Activated CD8-positive, alpha-beta memory T cell treated with anti-CD3 and anti-CD28 coated beads, Interleukin-2, amount 50 U/mL, for 1 hour (primary cell): ENCODE data around the gene FAM20C.

Experiments used
- DNase-seq: peaks from one replicate; pipeline ENCODE4 v3.0.0-alpha.2; 2020; ENCODE audit errors: extremely low read depth

The FAM20C gene

DNA sequence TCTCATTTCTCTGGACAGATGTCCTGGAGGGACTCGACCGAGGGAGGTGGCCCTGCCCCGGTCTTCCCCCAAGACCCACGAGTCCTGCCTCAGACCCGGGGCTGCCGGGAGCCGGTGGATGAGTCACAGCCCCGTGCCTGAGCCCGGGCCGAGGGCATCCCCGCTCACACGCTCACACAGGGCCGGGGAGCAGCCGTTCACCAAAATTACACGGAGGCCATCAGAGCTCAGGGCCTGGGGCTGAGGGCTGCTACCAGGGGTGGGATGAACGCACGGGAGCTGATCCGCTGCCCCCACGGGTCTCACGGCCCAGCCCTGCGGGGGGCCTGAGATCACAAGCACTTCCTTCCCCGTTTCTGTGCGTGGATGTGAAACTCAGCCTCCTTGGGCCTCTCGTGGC is 17.5 kb downstream of the FAM20C start:
- no peak for DNase-seq

DNA sequence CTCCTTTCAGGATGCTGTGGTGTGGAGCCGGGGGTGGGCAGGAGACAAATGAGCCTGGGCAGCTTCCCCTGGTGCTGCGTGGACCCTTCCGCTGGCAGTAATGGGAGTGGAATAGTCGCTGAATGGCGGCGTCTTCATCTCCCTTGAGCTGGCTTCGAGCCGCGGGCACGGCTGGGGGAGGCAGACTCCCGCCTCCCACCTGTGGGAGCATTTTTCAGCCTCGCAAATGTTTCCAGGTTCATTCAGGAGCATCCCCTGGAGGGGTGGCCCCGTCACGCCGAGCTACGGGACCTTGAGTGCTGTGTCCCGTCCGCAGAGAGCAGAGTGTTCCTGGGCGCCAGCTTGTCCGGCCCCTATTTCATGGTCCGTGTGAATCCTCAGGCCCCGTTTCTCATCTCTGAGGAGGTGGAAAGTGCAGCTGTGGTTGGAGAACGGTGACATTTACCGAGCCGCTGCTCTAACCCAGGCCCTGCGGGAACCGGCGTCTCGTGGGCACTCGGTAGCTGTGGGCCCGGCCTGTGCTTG is 18.1 kb downstream of the FAM20C start:
- no peak for DNase-seq

DNA sequence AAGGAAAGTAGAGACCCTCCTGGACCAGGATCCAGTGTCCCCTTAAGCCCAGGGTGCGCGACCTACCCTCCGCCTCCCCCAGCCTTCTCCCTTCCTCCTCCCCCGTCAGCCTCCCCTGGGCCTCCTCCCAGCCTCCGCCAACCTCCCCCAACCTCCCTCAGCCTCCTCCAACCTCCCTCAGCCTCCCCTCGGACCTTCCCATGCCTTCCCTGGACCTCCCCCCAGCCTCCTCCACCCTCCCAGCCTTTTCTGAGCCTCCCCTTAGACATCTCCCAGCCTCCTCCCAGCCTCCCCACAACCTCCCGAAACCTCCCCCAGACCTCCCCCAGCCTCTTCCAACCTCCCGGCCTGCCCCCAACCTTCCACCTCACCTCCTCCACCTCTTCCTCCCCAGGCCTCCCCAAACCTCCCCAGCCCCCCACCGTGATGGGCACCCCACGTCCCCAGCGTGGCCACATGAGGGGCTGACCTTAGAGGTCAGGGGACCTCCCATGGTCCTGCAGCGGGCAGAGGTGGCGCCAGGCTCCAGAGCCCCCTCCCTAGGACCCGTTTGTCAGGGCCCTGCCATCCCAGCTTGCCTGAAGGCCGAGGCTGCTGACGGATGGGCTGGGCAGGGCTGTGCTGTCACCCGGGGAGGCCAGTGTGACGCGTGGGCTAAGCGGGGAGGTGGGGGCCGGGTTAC is 18.8 kb downstream of the FAM20C start:
- no peak for DNase-seq

DNA sequence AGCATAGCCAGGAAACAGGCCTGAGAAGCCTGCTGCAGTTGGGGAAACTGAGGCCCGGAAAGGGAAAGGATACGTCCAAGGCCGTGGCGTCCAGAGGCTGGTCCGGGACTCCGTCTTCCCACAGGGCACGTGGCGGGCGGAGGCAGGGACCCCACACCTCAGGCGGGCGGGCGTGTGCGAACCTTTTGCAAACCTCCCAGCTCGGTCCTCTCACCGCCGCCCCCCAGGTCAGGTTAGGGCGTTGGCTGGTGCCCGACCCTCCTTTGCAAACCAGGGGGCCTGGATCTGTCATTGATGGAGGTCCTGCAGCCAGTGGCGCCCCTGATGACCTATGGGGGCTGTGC is 19.3 kb downstream of the FAM20C start:
- DNase-seq, result no peak

DNA sequence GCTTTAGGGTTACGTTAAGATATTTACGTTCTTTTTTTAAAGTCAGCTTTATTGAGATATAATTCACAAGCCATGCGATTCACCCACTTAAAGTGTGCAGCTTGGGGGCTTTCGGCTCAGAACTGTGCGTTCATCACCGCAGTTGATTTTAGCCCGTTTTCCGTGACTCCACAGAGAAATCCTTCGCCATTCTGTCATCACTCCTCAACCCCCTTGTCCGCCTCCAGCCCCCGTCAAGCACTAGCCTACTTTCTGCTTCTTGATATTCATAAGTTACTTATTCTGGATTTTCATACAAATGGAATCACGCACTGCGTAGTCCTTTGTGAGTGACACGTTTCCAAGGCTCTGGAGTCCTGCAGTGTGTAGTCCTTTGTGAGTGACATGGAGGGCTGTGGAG is 20.4 kb downstream of the FAM20C start:
- DNase-seq, result no peak

DNA sequence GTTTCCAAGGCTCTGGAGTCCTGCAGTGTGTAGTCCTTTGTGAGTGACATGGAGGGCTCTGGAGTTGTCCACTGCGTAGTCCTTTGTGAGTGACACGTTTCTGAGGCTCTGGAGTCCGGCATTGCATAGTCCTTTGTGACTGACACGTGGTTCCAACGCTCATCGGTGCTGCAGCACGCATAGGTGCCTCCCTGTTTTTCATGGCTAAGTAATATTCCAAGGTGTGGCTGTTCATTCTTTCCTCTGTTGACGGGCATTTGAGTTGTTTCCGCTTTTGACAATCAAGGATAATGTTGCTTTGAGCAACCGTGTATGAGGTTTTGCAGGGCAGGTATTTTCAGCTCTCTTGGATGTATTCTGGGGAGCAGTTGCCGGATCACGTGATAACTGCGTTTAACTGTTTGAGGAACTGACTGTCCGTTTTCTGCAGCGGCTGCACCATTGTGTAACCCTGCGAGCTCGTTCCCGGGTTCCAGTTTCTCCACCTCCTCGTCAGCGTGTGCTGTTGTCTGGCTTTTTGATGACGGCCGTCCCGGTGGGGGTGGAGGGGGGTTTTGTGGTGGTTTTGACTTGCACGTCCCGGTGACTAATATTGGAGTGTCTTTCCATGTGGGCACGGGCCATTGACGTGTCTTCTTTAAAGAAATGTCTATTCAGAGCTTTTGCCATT is 21.1 kb downstream of the FAM20C start:
- no peak for DNase-seq

DNA sequence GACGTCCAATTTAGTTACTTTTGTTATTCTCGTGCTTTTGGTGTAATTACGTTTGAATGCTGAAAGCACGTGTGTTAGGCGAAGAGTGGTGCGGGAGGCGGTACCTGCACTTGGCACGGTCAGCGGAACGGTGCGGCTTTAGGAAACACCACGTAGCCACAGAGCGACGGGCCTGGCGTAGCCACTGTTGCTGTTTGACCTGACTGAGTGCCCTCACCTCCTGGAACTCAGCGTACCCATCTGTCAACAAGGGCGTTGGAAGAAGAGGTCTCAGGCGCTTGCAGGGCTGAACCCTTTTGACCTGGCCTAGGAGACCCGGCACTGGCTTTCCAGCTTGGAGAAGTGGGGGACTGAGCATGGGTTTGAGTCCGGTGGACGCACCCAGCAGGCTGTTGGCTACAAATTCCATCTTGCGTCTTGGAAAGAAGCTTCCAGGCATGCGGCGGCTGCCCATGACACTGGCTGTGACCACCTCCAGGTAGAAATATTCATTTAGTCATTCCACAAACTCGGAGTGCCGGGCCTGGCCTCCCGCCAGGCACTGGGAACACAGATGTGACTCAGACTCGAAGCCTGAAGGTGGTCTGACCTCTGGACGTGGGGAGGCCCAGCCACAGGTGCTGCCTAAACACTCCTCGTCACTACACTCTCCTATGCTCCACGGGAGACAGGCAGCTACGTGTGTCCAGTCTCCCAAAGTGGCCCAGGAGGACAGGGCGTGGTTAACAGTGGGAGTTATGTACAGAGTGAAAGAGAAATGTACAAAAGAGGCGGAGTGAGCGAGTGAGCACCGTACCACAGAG is 22.2 kb downstream of the FAM20C start:
- DNase-seq, result no peak

DNA sequence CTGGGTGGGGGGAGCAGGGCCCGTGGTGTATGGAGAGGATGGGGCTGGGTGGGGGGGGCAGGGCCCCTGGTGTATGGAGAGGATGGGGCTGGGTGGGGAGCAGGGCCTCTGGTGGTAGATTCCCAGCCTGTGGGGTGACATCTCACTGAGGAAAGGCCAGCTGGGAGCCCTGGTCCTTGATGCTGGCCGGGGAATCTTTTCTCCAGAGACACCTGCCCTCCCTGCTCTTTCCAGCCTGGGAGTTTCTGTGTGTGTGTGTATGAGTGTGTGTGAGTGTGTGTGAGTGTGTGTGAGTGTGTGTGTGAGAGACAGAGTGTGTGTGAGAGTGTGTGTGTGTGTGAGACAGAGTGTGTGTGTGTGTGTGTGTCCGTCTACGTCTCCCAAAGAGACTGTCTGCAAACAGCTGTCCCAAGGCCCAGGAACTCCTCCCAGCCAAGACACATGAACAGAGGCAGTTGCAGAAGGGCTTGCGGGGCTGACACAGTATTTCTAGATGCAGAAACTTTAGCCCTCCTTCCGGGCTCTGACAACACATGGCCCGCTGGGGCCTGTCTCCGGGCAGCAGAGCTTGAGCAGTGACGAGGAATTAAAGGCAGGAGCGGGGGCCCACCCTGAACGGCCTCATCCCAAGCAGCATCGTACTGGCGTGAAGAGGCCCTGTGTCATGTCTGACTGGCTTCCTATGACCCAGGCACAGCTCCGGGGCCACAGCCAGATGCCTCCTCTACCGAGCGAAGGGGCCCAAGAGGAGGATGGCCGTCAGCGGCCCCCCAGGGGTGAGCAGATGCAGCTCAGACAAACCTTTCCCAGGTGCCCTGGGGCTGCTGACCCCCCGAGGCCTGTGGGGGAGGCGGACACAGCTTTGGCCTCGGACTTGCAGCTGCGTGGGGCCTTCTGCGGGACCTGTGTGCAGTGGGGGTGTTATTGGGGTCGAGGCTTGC is 24.3 kb downstream of the FAM20C start:
- no peak for DNase-seq

DNA sequence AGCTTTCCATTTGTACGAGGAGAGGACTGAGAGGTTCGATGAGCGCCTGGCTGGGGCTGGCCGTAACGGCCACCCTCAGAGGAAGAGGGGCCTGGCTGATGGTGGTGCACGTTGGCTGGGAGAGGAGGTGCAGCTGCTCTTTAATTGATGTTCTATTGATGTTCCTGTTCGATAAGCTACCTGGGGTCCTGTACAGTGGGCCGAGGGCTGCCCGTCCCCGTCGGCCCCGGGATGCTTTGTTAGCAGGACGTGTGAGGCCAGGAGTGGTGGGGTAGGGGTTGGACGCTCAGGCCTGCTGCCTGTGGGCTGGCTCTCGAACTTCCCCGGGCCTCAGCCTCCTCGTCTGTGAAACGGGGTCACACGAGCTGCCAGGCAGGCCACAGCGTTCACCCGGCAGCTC is 25.4 kb downstream of the FAM20C start:
- no peak for DNase-seq

DNA sequence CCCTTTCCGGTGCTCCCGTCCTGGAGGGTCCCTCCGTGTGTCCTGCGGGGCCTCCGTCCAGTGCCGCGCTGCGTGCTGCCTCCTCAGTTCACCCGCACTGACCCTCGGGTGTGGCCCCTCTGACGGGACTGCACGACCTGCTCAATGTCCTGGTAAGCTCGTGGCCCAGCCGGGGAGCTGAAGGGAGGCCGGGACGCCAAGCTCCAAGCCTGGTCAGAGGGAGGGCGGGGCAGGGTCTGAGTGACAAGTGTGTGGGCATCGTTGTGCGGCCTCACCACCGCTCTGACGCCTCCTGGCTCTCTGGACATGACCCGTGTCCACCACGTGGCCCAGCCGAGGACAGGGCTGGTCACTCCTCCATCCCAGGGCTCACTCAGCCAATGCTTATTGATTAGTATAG is 25.9 kb downstream of the FAM20C start:
- no peak for DNase-seq

DNA sequence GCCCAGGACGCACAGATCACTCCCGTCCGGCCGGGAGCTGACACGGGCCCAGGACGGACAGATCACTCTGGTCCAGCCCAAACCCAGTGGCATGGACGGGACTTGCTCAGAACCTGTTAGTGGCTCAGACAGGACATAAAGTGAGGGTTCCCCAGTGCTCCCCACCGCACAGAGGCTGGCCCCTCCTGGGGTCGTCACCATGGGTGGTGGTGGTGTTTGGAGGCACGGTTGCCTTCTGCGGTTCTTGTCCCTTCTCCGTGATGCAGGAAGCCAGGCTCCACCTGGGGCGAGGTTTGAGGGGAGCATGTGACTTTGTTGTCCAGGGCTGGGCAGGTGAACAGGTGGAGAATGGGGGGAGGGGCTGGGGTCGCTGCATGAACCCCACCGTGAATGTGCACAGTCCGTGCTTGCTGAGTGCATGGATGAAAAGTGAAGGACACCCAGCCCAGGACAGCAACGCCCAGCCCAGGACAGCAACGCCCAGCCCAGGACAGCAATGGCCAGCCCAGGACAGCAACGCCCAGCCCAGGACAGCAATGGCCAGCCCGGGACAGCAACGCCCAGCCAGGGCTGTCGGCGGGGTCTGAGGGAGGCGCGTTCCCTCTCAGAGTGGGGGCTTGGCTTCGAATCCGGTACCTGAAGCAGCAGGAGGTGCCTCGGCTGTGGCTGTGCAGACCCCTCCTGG is 26.7 kb downstream of the FAM20C start:
- no peak for DNase-seq

DNA sequence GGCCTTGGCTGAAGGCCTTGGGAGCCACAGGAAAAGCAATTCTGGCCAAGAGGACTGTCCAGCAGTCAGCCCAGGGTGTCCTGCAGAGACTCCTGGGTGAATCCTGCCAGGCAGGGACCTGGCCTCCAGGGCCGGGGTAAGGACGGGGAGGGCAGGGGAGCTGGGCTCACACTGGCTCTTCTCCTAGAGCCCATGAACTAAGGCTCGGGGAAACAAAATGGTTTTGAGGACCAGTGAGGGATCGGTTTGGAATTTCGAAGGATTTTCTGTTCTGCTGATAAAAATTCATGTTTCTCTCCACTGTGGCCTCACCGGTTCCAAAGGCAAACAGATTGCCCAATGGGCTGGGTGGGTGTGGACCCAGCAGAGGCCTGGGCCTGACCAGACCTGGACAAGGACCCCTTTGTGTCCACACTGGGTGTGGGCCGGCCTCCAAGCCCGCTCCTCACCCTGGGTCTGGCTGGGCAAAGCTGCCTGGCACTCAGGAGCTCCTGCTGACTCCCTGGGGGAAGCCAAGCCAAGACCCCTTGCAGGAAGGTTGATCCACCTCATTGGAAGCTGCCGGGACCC is 27.3 kb downstream of the FAM20C start:
- no peak for DNase-seq

DNA sequence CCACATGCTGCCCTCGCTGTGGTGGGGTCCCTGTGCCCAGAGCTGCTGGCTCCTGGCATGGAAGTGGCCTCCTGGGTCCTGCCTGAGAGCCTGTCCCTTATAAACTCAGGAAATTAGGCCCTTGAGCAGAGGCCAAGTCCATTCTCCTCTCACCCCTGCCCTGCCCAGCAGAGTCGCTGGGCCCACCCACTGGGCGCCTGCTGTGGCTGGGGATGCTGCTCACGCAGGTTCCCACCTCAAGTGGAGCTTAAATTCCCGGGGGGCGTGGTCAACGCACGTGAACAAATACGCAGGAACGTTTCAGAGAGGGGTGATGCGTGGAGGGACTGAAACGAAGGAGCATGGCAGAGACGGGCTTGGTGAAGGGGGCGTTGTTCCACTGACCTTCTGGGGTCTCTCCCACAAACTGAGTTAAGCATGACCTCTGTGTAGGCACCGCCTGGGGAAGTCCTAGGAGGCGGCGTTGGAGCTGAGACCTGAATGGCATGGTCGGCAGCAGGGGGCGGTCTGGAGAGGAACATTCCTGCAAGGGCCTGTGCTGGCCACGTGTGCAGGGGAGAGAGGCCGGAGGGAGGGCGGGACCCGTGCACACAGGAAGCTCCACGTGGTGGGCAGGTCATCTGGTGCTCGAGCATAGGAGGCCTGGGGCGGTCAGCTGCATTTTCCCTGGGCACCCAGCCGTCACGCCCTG is 27.9 kb downstream of the FAM20C start:
- DNase-seq, result no peak

DNA sequence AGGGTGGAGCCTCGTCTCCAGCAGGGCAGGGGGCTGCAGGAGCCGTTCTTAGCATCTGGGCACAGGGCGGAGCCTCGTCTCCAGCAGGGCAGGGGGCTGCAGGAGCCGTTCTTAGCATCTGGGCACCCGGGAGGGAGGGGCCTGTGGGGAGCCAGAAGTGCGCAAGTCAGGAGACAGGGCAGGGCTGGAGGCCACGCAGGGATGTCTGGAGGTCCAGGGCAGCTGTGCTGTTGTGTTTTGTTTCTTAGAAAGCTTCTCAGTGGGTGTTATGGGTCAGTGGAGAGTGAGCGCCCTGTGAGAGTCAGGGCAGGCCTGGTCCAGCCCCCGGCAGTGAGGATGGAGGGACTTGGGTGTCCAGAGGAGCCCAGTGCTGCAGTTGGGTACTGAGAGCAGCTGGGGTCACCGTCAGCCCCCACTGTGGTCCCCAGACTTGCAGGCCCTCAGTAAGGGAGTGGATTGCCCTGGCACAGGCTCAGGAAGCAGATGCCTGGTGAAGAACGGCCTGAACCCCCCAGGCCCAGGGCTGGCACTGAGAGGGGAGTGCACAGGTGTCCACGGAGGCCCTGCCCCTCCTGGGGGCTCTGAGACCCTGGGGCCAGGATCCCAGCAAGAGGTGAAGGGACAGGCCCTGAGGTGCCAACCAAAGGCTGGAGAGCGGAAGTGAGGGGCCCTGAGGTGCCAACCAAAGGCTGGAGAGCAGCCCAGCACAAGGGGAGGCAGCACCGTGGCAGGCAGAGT is 29.8 kb downstream of the FAM20C start:
- DNase-seq, result no peak

DNA sequence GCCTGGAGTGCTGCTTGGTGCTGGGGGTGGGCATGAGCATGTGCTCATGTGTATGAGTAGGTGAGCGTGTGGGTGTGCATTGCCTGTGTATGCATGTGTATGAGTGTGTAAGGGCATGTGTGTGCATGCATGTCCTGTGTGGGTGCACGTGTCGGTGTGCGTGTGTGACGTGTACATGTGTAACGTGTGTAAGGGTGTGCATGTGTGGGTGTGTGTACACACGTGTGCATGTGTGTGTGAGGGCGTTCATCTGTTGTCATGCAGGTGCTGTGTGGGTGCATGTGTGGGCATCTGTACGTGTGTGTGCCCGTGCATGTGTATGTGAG is 30.3 kb downstream of the FAM20C start:
- no peak for DNase-seq

DNA sequence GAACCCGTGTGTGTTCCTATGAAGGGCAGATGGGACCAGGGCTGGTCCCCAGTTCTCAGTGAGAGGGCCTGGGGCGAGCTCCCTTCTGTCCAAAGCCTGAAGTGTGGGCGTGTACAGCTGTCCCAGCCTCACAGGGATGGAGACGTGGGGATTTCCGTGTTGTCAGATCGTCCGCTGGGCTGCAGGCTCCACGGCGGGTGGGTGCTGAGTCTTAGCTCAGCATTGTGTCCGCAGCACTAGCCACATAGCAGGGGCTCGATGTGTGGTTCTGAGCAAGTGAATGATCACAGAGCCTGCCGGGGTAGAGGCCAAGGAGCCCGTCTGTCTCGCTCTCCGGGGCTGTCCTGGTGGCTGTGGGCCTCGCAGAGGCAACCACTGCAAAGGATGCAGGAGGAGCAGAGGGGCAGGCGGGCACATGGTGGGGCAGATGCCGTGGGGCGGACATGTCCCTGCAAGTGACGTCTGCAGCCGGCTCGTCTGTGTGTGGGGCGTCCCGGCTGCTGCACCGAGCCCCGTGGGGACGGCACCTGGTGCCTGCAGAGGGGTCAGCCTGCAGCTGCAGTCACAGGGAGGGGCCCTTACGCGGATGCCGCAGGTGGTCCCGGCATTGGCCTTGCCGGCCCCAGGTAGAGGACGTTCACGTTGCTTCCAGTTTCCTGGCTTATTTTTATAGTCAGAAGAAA is 30.9 kb downstream of the FAM20C start:
- no peak for DNase-seq

DNA sequence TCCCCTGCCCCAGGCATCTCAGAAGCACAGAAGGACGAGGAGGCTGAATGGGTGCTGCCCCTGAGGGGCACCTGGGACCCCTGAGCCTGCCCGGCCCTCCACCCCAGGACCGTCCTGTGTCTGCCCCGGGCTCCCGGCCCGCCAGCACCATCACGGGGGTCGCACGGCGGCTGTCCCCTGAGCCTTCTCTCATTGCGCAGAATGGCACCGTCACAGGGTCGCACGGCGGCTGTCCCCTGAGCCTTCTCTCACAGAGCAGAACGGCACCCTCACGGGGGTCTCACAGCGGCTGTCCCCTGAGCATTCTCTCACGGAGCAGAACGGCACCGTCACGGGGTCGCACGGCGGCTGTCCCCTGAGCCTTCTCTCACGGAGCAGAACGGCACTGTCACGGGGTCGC is 31.5 kb downstream of the FAM20C start:
- DNase-seq, result no peak

DNA sequence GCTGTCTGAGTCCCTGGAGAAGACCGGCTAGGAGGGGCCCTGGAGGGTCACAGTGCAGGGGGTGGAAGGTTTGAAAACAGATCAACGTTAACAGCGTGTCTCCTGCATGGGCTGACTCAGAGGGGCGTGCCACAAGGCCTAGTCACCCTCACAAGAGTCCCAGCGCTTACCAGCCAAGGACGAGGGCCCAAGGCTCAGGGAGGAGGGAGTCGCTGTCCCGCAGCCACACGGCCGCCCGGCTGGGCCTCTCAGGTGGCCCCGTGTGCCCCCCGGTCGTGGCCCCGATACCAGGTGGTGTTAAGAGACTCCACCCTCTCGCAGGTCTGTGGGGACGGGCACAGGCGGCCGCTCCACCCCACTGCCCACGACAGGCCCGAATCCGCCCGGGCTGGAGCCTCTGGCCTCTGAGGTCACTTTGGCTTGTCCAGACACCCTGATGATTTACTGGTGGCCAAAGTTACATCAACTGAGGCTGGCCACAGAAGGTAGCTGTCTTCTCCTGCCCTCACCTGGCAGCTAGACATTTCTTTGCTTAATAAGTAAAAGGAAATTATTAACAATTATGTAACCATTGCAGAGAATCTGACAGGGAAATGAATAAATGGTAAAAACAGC is 34.0 kb downstream of the FAM20C start:
- DNase-seq, result no peak

DNA sequence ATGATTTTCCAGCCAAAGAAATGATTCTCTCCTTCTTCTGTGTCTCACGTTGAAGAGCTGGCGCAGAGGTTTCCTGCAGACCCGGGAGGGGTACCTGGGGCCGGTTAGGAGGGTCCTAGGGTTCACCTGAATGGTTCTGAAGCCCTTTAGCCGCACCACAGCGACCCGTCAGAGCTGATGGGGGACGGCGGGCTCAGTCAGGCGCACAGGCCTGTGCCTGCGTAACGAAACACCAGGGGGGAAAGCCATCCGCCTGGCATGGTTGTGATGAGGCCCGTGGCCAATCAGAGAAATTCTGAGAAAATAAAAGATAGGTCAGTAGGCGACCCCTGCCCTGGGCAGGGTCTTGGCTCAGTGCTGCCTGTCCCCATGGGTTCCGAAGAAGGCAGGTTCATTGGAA is 35.6 kb downstream of the FAM20C start:
- DNase-seq, result no peak
